ENCODE data around the gene ADORA2B.

DNA sequence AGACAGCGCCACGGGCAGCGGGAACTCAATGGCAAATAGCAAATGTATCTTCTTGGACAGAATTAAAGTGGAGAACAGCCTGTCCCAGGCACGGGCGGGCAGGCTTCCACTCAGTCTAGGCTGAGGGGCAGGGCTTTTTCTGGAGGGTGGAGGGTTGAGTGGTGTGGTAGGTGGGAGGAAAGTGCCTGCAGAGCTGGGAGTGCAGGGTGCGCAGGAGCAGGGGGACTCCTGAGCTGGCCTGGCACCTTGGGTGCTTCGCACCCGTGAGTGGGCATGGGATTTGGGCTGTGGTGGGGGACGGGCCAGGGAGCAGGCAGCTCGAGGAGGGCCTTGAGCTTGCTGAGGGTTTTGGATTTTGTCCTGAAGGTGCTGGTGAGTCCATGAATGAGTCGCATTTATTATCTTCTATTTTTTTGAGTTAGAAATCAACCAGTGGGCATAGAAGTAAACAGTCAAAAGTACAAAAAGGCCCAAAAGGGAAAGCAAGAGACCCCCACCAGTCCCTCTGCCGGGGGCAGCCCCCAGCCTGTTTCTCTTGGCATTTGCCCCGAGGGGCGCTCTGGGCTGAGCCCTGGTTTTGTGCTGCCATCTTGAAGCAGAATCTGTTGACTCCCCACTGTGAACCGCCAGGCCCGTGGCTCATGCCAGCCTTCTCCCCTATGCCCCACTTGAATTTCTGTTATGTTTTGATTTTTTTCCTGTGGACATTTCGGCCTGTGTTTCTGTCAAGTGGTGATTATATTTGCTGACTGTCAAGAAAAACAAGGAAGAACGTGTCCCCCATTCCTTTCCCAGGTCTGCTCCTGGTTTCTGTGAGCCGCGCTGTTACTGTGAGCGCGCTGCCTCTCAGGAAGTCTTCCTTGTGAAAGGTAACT lies 8.2 kb downstream of the ADORA2B start:
- TF ChIP-seq, protein P1, sequence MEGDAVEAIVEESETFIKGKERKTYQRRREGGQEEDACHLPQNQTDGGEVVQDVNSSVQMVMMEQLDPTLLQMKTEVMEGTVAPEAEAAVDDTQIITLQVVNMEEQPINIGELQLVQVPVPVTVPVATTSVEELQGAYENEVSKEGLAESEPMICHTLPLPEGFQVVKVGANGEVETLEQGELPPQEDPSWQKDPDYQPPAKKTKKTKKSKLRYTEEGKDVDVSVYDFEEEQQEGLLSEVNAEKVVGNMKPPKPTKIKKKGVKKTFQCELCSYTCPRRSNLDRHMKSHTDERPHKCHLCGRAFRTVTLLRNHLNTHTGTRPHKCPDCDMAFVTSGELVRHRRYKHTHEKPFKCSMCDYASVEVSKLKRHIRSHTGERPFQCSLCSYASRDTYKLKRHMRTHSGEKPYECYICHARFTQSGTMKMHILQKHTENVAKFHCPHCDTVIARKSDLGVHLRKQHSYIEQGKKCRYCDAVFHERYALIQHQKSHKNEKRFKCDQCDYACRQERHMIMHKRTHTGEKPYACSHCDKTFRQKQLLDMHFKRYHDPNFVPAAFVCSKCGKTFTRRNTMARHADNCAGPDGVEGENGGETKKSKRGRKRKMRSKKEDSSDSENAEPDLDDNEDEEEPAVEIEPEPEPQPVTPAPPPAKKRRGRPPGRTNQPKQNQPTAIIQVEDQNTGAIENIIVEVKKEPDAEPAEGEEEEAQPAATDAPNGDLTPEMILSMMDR (IDR thresholded peaks at IDR 0.05) = no peak
- TF ChIP-seq POLR2A (IDR thresholded peaks at IDR 0.05) = no peak

Data from prostate gland (tissue), 2 donors.